IMR-90 (cell line): ENCODE measurements around the gene GNB4. TPM values are rescaled to one million over a fixed set of nuclear protein-coding genes. Genes with fewer than 3 reads are reported as not detected.

ENCODE experiments used
- ATAC-seq: fragments of 200-7000 bp; cut with Tn5 transposase; 2 replicates; pipeline ENCODE4 v1.9.1; 2020; ENCODE audit warnings: low read depth, mild to moderate bottlenecking, moderate library complexity
- BruUV-seq: library from RNA; stranded (reverse); fragments of 400-500 nt; replicated peaks from 2 replicates; lab custom pipeline; 2021; lab: Mats Ljungman, UMichigan
- CTCF ChIA-PET: fragments of 300-600 bp; formaldehyde crosslinking; extraction: SDS; loops from one replicate; lab custom pipeline; 2021; ENCODE audit warnings: antibody characterized with exemption; lab: Yijun Ruan, JAX
- POLR2A ChIA-PET: fragments of 300-600 bp; sonication (Branson Sonifier 250); formaldehyde crosslinking; loops from one replicate; lab custom pipeline; 2022; ENCODE audit warnings: antibody characterized with exemption; ENCODE audit not compliant: unreplicated experiment; lab: Charles Lee
- DNase-seq: peaks from one replicate; pipeline ENCODE4 v3.0.0; 2013
- H2AFZ ChIP-seq: replicated peaks from 2 replicates; pipeline ENCODE3; 2013; ENCODE audit warnings: low read length, mild to moderate bottlenecking; ENCODE audit not compliant: poor library complexity
- H2AK5ac ChIP-seq: 2 replicates; pipeline ENCODE4 v1.6.1; 2013; ENCODE audit warnings: low read depth, low read length, inconsistent platforms
- H2AK9ac ChIP-seq: replicated peaks from 2 replicates; pipeline ENCODE3; 2013; ENCODE audit warnings: mild to moderate bottlenecking, low read depth, low read length, moderate library complexity; ENCODE audit not compliant: poor library complexity
- H2BK120ac ChIP-seq: 2 replicates; pipeline ENCODE4 v1.6.1; 2013; ENCODE audit warnings: low read depth, low read length, inconsistent platforms
- H2BK15ac ChIP-seq: 3 replicates; pipeline ENCODE4 v1.6.1; 2013; ENCODE audit warnings: low read depth, low read length, inconsistent platforms
- H2BK20ac ChIP-seq: 2 replicates; pipeline ENCODE4 v1.6.1; 2013; ENCODE audit warnings: low read depth, mild to moderate bottlenecking, inconsistent platforms, low read length, moderate library complexity
- H2BK5ac ChIP-seq: 2 replicates; pipeline ENCODE4 v1.6.1; 2013; ENCODE audit warnings: mild to moderate bottlenecking, low read depth, low read length, inconsistent platforms; ENCODE audit not compliant: poor library complexity, severe bottlenecking
- H3K14ac ChIP-seq: replicated peaks from 2 replicates; pipeline ENCODE4 v1.6.1; 2013; ENCODE audit warnings: low read depth, low read length, inconsistent platforms
- H3K18ac ChIP-seq: 2 replicates; pipeline ENCODE4 v1.6.1; 2013; ENCODE audit warnings: low read depth, low read length, control low read depth
- H3K23ac ChIP-seq: 2 replicates; pipeline ENCODE4 v1.6.1; 2013; ENCODE audit warnings: low read depth, low read length, inconsistent platforms
- H3K27ac ChIP-seq: 2 replicates; pipeline ENCODE4 v1.5.1; 2013; ENCODE audit warnings: mild to moderate bottlenecking, control low read depth, low read length; ENCODE audit not compliant: insufficient read depth
- H3K27me3 ChIP-seq: 2 replicates; pipeline ENCODE4 v1.6.1; 2013; ENCODE audit warnings: low read length; ENCODE audit not compliant: control insufficient read depth, insufficient read depth
- H3K36me3 ChIP-seq: 2 replicates; pipeline ENCODE4 v1.6.1; 2013; ENCODE audit warnings: low read length, mixed read lengths; ENCODE audit not compliant: control insufficient read depth, insufficient read depth
- H3K4ac ChIP-seq: 2 replicates; pipeline ENCODE4 v1.6.1; 2013; ENCODE audit warnings: low read depth, low read length, inconsistent platforms
- H3K4me1 ChIP-seq: 2 replicates; pipeline ENCODE4 v1.6.1; 2013; ENCODE audit warnings: low read length, mixed read lengths; ENCODE audit not compliant: control insufficient read depth, insufficient read depth
- H3K4me2 ChIP-seq: 2 replicates; pipeline ENCODE4 v1.6.1; 2013; ENCODE audit warnings: low read depth, mild to moderate bottlenecking, control low read depth, low read length, moderate library complexity
- H3K4me3 ChIP-seq: 2 replicates; pipeline ENCODE4 v1.5.1; 2013; ENCODE audit warnings: low read depth, mild to moderate bottlenecking, control low read depth, low read length, moderate library complexity; ENCODE audit not compliant: insufficient read depth
- H3K56ac ChIP-seq: 2 replicates; pipeline ENCODE4 v1.6.1; 2013; ENCODE audit warnings: low read length, inconsistent platforms; ENCODE audit not compliant: insufficient read depth; ENCODE audit errors: extremely low read depth
- H3K79me1 ChIP-seq, 2 experiments: 2 replicates each; pipeline ENCODE4 v1.6.1; 2013; ENCODE audit warnings: low read length in 2 of 2, inconsistent platforms in 1 of 2, low read depth in 1 of 2
- H3K9ac ChIP-seq: 2 replicates; pipeline ENCODE4 v1.6.1; 2013; ENCODE audit warnings: low read depth, low read length, control low read depth
- H3K9me1 ChIP-seq: 2 replicates; pipeline ENCODE4 v1.6.1; 2013; ENCODE audit warnings: low read length, inconsistent platforms; ENCODE audit not compliant: insufficient read depth
- H3K9me3 ChIP-seq: 2 replicates; pipeline ENCODE4 v1.6.1; 2013; ENCODE audit warnings: low read length; ENCODE audit not compliant: control insufficient read depth, insufficient read depth
- H4K20me1 ChIP-seq: 2 replicates; pipeline ENCODE4 v1.6.1; 2013; ENCODE audit warnings: low read length, inconsistent platforms; ENCODE audit not compliant: insufficient read depth
- H4K5ac ChIP-seq: 2 replicates; pipeline ENCODE4 v1.6.1; 2013; ENCODE audit warnings: mild to moderate bottlenecking, low read depth, low read length, control low read depth
- H4K8ac ChIP-seq, 2 experiments: 2 replicates each; pipeline ENCODE4 v1.6.1; 2013; ENCODE audit warnings: low read depth in 2 of 2, low read length in 2 of 2, control low read depth in 1 of 2, inconsistent platforms in 1 of 2
- H4K91ac ChIP-seq: 2 replicates; pipeline ENCODE4 v1.6.1; 2013; ENCODE audit warnings: low read depth, low read length, inconsistent platforms; ENCODE audit not compliant: insufficient read depth
- BHLHE40 ChIP-seq: fragments of 150-350 bp; IDR thresholded peaks from 2 replicates; pipeline ENCODE4 v1.6.1; 2016; ENCODE audit warnings: mild to moderate bottlenecking, low read depth, low read length
- CEBPB ChIP-seq: IDR thresholded peaks from 2 replicates; pipeline ENCODE4 v1.6.1; 2012; ENCODE audit warnings: low read depth, low read length, improper control_type of control experiment
- CHD1 ChIP-seq: IDR thresholded peaks from 2 replicates; pipeline ENCODE4 v1.6.1; 2012; ENCODE audit warnings: low read depth, low read length, improper control_type of control experiment
- FOS ChIP-seq: fragments of 150-350 bp; IDR thresholded peaks from 2 replicates; pipeline ENCODE4 v1.6.1; 2016; ENCODE audit warnings: low read depth, low read length
- MAFK ChIP-seq: IDR thresholded peaks from 2 replicates; pipeline ENCODE4 v1.6.1; 2012; ENCODE audit warnings: low read depth, low read length, improper control_type of control experiment
- MXI1 ChIP-seq: IDR thresholded peaks from 2 replicates; pipeline ENCODE4 v1.6.1; 2012; ENCODE audit warnings: low read depth, mild to moderate bottlenecking, low read length, moderate library complexity, borderline replicate concordance
- NFE2L2 ChIP-seq: fragments of 150-350 bp; IDR thresholded peaks from 2 replicates; pipeline ENCODE4 v1.6.1; 2016; ENCODE audit warnings: low read depth, mild to moderate bottlenecking, low read length
- POLR2A ChIP-seq: IDR thresholded peaks from 2 replicates; pipeline ENCODE4 v1.6.1; 2012; ENCODE audit warnings: mild to moderate bottlenecking, low read depth, low read length
- RAD21 ChIP-seq: IDR thresholded peaks from 2 replicates; pipeline ENCODE4 v1.6.1; 2012; ENCODE audit warnings: low read length, improper control_type of control experiment
- RCOR1 ChIP-seq: IDR thresholded peaks from 2 replicates; pipeline ENCODE4 v1.6.1; 2012; ENCODE audit warnings: mild to moderate bottlenecking, low read length, improper control_type of control experiment; ENCODE audit not compliant: insufficient replicate concordance
- RFX5 ChIP-seq: IDR thresholded peaks from 2 replicates; pipeline ENCODE4 v1.8.0; 2012; ENCODE audit warnings: low read depth, mild to moderate bottlenecking, low read length, moderate library complexity
- SMC3 ChIP-seq: fragments of 150-350 bp; IDR thresholded peaks from 2 replicates; pipeline ENCODE4 v1.6.1; 2016; ENCODE audit warnings: low read depth, mild to moderate bottlenecking, antibody characterized with exemption, low read length, moderate library complexity
- USF2 ChIP-seq: fragments of 150-350 bp; IDR thresholded peaks from 2 replicates; pipeline ENCODE4 v1.6.1; 2017; ENCODE audit warnings: mild to moderate bottlenecking, antibody characterized with exemption, low read length, low read depth
- WGBS, 2 experiments: methylation state at CpG; one replicate each; pipeline versions ENCODE4 v1.1.5 to v1.1.7; 2013; ENCODE audit warnings: missing lambda C conversion rate in 2 of 2; ENCODE audit not compliant: insufficient read length in 1 of 2; ENCODE audit errors: extremely low coverage in 2 of 2; 5-methylcytosine and 5-hydroxymethylcytosine counted together
- dilution Hi-C: fragments of 300-500 bp; cut with HindIII; formaldehyde crosslinking; loops from one replicate; pipeline ENCODE4 v1.14.3; 2018; ENCODE audit warnings: low sequenced_read_pairs; ENCODE audit not compliant: unreplicated experiment
- in situ Hi-C: fragments of 300-500 bp; cut with MboI; formaldehyde crosslinking; loops from 3 replicates; pipeline ENCODE4 v1.14.3; 2019; ENCODE audit warnings: low sequenced_read_pairs, inconsistent platforms, mixed read lengths
- intact Hi-C: fragments of 100-400 bp; cut with micrococcal nuclease; formaldehyde crosslinking; loops from 2 replicates; pipeline ENCODE4 v1.10.0; 2022
- polyA plus RNA-seq, 3 experiments: library from polyadenylated mRNA; depleted of rRNA; stranded (reverse); fragments of >200 nt; gene quantifications; 2 replicates each; pipeline ENCODE4 v1.2.3, GENCODE V29; 2012; ENCODE audit warnings: low replicate concordance in 1 of 3
- total RNA-seq: library from RNA; depleted of rRNA; stranded (reverse); fragments of >200 nt; gene quantifications from 2 replicates; pipeline ENCODE4 v1.2.3, GENCODE V29; 2012
- TF ChIP-seq, protein P1 (sequence below): fragments of 150-350 bp; IDR thresholded peaks from 2 replicates; pipeline ENCODE4 v1.6.1; 2016; ENCODE audit warnings: low read depth, mild to moderate bottlenecking, low read length, moderate library complexity, borderline replicate concordance
- TF ChIP-seq, protein P2 (sequence below): conservative IDR thresholded peaks from 2 replicates; pipeline ENCODE4 v1.5.1; 2012; ENCODE audit warnings: mild to moderate bottlenecking, low read depth, low read length, improper control_type of control experiment

Gene GNB4
- total and polyA plus RNA-seq, 2 of the 4 experiments (the other 2 are of a cell fraction) = 22.1 to 112 TPM

- H4K20me1 ChIP-seq = no peaks in the 10 kb centered on the region
- no peaks in the 10 kb centered on the region for H3K9me1 ChIP-seq
- no CpG with 5 or more reads among the region's 2 CpGs for WGBS, 2 experiments
- no TSS peak for BruUV-seq
- no peak overlapping the region for H2AK5ac ChIP-seq
- no peak overlapping the region for H3K4ac ChIP-seq
- no peak overlapping the region for H4K5ac ChIP-seq
- in situ Hi-C loops (no loop called here), intact Hi-C loops (no loop called here), dilution Hi-C loops (no loop called here)
- ChIA-PET CTCF (no interaction called here), POLR2A (no interaction called here)
- no peak overlapping the region for H4K91ac ChIP-seq
- no peak overlapping the region for H3K23ac ChIP-seq
- no peak overlapping the region for H2BK15ac ChIP-seq
- TF ChIP-seq RCOR1 (no peak), POLR2A (no peak), BHLHE40 (no peak), MXI1 (no peak), MAFK (no peak), SMC3 (no peak), CHD1 (no peak), RAD21 (no peak), CEBPB (no peak), FOS (no peak), RFX5 (no peak), USF2 (no peak), NFE2L2 (no peak)
- TF ChIP-seq, protein P1, sequence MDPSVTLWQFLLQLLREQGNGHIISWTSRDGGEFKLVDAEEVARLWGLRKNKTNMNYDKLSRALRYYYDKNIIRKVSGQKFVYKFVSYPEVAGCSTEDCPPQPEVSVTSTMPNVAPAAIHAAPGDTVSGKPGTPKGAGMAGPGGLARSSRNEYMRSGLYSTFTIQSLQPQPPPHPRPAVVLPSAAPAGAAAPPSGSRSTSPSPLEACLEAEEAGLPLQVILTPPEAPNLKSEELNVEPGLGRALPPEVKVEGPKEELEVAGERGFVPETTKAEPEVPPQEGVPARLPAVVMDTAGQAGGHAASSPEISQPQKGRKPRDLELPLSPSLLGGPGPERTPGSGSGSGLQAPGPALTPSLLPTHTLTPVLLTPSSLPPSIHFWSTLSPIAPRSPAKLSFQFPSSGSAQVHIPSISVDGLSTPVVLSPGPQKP = no peak
- TF ChIP-seq, protein P2, sequence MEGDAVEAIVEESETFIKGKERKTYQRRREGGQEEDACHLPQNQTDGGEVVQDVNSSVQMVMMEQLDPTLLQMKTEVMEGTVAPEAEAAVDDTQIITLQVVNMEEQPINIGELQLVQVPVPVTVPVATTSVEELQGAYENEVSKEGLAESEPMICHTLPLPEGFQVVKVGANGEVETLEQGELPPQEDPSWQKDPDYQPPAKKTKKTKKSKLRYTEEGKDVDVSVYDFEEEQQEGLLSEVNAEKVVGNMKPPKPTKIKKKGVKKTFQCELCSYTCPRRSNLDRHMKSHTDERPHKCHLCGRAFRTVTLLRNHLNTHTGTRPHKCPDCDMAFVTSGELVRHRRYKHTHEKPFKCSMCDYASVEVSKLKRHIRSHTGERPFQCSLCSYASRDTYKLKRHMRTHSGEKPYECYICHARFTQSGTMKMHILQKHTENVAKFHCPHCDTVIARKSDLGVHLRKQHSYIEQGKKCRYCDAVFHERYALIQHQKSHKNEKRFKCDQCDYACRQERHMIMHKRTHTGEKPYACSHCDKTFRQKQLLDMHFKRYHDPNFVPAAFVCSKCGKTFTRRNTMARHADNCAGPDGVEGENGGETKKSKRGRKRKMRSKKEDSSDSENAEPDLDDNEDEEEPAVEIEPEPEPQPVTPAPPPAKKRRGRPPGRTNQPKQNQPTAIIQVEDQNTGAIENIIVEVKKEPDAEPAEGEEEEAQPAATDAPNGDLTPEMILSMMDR = no peak
- peaks cover 24% of the 10 kb centered on the region for H3K36me3 ChIP-seq
- H3K9ac ChIP-seq = no peak overlapping the region
- H2AK9ac ChIP-seq = no peak overlapping the region
- H3K9me3 ChIP-seq = no peaks in the 10 kb centered on the region
- no peak overlapping the region for H4K8ac ChIP-seq
- DNase-seq = no peak
- H3K4me3 ChIP-seq = no peak overlapping the region
- H3K18ac ChIP-seq = no peak overlapping the region
- H3K56ac ChIP-seq = no peak overlapping the region
- no peaks in the 10 kb centered on the region for H3K27me3 ChIP-seq
- no peak overlapping the region for H2BK20ac ChIP-seq
- H2BK5ac ChIP-seq = no peak overlapping the region
- no peak overlapping the region for H2AFZ ChIP-seq
- H3K27ac ChIP-seq = no peak overlapping the region
- H3K79me1 ChIP-seq = peaks cover 18 to 19% of the 10 kb centered on the region in 2 experiments
- no peaks in the 10 kb centered on the region; the same call in 1 of the 2 replicates for H3K4me1 ChIP-seq
- no peak overlapping the region for H2BK120ac ChIP-seq
- H3K14ac ChIP-seq = no peak overlapping the region
- no peak overlapping the region for H3K4me2 ChIP-seq
- no peak for ATAC-seq
Observed at GRCh38 chr3:179414804-179415203, 36.5 kb downstream of the GNB4 start.
